OCI-LY3 (cell line): ENCODE data around the gene TGOLN2.

Experiments
- H2AFZ ChIP-seq: fragments of 200-600, 300-600 bp; shearing (Covaris generic); 2 replicates; pipeline ENCODE4 v1.6.0; 2014; ENCODE audit warnings: antibody characterized with exemption, low read depth, low read length
- H3K27ac ChIP-seq: fragments of 200-600, 300-600 bp; sonication (generic); 2 replicates; pipeline ENCODE4 v1.5.1; 2014; ENCODE audit warnings: mild to moderate bottlenecking, low read length, moderate library complexity, mixed read lengths
- H3K27me3 ChIP-seq: fragments of 200-600, 300-600 bp; sonication (generic); 2 replicates; pipeline ENCODE4 v1.6.1; 2014; ENCODE audit warnings: low read depth, low read length, mixed read lengths
- H3K36me3 ChIP-seq: fragments of 200-600, 300-600 bp; sonication (generic); replicated peaks from 2 replicates; pipeline ENCODE3; 2014; ENCODE audit warnings: low read depth, low read length, mixed read lengths
- H3K4me1 ChIP-seq: fragments of 300-600, 200-600 bp; sonication (generic); 2 replicates; pipeline ENCODE4 v1.6.1; 2014; ENCODE audit warnings: low read length, mixed read lengths
- H3K4me2 ChIP-seq: fragments of 200-600, 300-600 bp; sonication (generic); 2 replicates; pipeline ENCODE4 v1.6.1; 2014; ENCODE audit warnings: low read length, mixed read lengths
- H3K4me3 ChIP-seq: fragments of 300-600, 200-600 bp; sonication (generic); 2 replicates; pipeline ENCODE4 v1.5.1; 2014; ENCODE audit warnings: antibody characterized with exemption, mild to moderate bottlenecking, low read length, moderate library complexity
- H3K79me2 ChIP-seq: fragments of 300-600, 200-600 bp; shearing (Covaris generic); 2 replicates; pipeline ENCODE4 v1.6.1; 2014; ENCODE audit warnings: mild to moderate bottlenecking, low read length, mixed read lengths
- H3K9ac ChIP-seq: fragments of 300-600, 200-600 bp; shearing (Covaris generic); 2 replicates; pipeline ENCODE4 v1.6.0; 2014; ENCODE audit warnings: mild to moderate bottlenecking, low read length, moderate library complexity
- H3K9me3 ChIP-seq: fragments of 200-600, 300-600 bp; shearing (Covaris generic); 2 replicates; pipeline ENCODE4 v1.6.1; 2014; ENCODE audit warnings: low read length, mixed read lengths; ENCODE audit not compliant: insufficient read depth
- H4K20me1 ChIP-seq: fragments of 200-600, 300-600 bp; sonication (generic); 2 replicates; pipeline ENCODE4 v1.6.1; 2016; ENCODE audit warnings: low read length, mixed read lengths; ENCODE audit not compliant: insufficient read depth
- CTCF ChIP-seq: fragments of 200-600, 300-600 bp; sonication (generic); IDR thresholded peaks from 2 replicates; pipeline ENCODE4 v1.5.1; 2014; ENCODE audit warnings: antibody characterized with exemption, low read length, low read depth
- EZH2phosphoT487 ChIP-seq: fragments of 200-600 bp; shearing (Covaris generic); IDR thresholded peaks from 2 replicates; pipeline ENCODE4 v1.6.1; 2018; ENCODE audit warnings: antibody characterized with exemption, mixed run types, low read depth

Gene TGOLN2

GRCh38 chr2:85269959-85270358, 57.8 kb downstream of the TGOLN2 start:
- no peaks in the 10 kb centered on the region for H3K36me3 ChIP-seq
- no peak overlapping the region for H3K4me2 ChIP-seq
- H3K27ac ChIP-seq = no peak overlapping the region
- 0 out of 2 replicates have a peak, but pooled peaks cover 12% of the 10 kb centered on the region for H3K27me3 ChIP-seq
- no peak for TF ChIP-seq CTCF
- TF ChIP-seq EZH2phosphoT487 = no peak
- H3K4me3 ChIP-seq = no peak overlapping the region
- no peaks in the 10 kb centered on the region for H4K20me1 ChIP-seq
- H3K4me1 ChIP-seq = no peaks in the 10 kb centered on the region
- no peaks in the 10 kb centered on the region for H3K9me3 ChIP-seq
- H2AFZ ChIP-seq = no peak overlapping the region; the same call in 1 of the 2 replicates
- no peaks in the 10 kb centered on the region for H3K79me2 ChIP-seq
- no peak overlapping the region for H3K9ac ChIP-seq
